Right hindlimb (tissue), 1 donor: ENCODE measurements around the gene MSLN.

Experiments used
- DNase-seq: peaks from one replicate; pipeline ENCODE4 v3.0.0-alpha.2; 2018

MSLN gene

GRCh38 chr16:723695-724094 is 36.8 kb upstream of the MSLN start:
- DNase-seq, result no peak

DNA sequence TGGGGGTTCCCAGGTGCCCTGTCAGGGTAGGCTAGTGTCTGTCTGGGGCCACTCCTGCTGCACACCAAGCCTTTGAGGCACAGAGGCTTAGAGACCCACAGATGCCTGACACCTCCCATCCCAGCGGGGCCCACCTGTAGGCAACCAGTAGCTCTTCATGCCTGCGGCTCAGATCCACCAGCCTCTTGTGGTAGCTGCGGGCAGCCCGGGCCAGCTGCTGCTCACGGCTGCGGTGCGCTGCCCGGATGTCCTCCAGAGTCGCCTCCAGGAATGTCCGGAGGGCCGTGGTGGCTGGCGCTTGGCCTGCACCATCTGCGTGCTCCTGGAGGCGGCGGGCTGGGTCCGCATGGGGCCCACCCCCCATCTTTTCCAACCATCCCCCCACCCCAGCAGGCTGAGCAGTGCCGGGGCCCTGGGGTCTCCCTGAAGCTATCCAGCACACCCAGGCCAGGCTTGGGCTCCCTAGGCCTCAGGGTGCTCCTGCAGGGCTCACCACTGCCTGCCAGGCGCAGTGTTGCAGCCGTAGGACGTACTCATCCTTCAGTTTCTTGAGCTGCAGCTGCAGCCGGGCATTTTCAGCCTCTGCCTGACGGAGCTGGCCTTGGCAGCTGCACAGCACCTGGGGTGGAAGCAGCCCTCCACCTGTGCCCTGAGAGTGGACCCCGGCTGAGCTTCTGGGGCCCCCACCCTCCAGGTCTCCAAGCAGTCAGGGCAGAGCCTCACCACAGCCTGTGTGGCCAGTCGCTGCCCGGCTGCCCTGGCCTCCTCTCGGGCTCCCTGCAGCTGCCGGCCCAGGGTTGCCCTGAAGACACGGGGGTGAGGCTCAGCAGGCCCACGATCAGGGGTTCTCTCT is 36.1 kb upstream of the MSLN start:
- no peak for DNase-seq

DNA sequence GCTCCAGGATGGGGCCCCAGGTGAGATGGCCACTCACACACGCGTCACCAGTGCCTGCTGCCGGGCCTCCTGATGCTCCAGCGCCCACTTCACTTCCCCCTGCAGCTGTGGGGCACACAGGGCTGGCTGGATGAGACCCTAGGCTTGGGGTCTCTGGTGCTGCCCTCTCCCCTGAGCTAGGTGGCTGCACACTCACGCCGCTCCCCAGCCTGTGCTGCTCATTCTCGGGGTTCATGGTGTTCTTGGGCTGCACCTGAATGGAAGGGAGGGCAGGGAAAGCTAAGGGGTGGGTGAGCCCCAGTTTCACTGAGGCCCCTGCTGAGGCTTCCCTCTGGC is 35.5 kb upstream of the MSLN start:
- DNase-seq, result no peak

DNA sequence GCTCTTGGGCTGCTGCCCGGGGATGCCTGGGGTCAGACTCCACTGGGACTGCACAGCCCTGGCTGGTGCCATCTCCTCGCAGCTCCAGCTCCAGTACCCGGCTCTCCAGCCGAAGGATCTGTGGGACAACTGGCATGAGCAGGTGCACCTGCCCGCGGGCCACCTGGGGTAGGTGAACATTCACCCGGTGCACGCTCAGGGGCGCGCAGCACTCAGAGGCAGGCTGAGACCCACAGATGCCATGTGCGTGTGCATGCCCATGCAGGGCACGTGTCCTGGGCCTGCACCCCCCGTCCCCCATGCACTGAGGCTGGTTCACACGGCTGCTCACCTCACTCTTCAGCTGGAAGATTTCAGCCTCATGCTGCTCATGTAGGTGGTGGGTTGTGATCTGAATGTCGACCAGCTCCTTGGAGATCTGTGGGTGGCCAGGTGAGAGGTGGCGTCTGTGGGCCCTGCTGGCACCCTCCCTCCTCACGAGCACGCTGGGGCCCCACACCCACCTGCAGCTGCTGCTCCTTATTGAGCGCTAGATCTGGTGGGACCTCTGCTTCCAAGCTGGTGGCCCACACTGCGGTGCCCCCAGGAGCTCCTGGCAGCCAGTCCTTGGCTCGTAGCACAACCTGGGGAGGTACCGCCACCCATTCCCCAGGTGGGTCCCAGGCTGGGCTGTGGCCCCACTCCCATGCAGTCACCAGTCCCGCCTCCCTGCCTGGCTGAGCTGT is 34.9 kb upstream of the MSLN start:
- no peak for DNase-seq

GRCh38 chr16:726188-726437 is 34.4 kb upstream of the MSLN start:
- DNase-seq, result no peak

DNA sequence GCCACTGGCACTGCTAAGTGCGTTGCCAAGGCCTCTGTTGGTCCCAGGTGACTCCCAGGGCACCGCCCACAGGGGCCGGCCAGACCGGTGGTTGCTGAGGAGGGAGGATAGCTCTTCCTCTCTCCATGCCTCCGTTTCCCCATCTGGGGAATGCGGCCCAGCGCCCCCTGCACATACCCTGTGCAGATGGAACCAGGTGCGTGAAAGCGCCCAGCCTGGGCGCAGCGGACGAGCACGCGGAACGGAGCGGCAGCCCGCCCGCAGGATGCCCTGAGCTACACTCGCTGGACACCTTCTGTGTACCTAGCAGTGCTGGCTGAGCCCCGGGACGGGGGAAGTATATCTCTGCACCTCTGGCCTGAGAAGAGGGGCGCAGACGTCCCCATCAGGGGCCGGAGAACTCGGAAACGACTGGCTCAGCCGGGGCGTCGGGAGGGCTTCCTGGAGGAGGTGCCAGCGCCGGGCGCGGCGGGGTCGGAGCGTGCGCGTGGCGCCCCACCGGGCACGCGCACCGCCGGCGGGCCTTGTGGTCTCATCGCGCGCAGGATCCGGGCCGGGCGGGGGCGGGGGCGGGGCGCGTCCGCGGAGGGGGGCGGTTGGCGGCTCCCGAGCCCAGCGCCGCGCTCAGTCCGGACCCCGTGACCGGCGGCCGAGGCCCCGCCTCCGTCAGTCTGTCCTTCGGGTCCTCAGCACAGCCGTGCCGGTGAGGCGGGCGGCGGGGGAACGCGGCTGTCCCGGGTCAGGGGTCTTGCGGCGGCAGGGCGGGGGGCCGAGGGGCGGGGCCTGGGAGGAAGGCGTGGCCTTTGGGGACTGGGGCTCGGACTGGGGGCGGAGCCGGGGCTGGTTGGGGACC is 33.9 kb upstream of the MSLN start, which contains the start of the genes CCDC78 and HAGHL:
Gene CCDC78, minus strand, starts transcription at position 6 of the 853 bp plus-strand sequence. CDS start 76 bp downstream, outside the sequence.
Gene HAGHL, plus strand, starts transcription at position 669 of the 853 bp plus-strand sequence. CDS start 404 bp downstream, outside the sequence.
- DNase-seq, result peak; percentile 63

DNA sequence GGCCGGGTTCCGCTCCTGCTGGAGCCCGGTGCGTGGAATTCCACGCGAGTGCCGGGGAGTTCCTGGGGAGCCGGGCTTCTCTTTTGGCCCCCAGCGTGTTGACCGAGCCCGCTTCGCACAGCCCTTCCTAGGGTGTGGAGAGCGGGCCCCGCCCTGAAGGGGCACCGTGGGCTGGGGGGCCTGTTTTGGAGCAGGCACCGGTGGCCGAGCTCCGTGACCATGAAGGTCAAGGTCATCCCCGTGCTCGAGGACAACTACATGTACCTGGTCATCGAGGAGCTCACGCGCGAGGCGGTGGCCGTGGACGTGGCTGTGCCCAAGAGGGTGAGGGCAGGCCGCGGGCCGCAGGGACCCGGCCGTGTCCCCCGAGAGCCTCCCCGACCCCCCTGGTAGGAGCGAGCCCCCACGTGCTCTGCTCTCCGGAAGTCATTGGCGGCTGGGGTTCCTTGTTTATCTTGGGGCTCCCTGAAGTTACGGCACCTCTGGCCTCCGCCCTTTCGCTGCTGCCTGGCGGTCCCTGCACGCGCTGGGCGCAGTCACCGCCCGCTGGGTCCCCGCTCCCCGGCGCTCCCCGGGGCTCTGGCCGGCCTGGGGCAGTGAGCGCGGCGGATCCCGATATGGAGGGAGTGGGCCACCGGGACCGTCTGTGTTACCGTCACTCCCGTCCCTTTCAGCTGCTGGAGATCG is 33.1 kb upstream of the MSLN start:
- no peak for DNase-seq

DNA sequence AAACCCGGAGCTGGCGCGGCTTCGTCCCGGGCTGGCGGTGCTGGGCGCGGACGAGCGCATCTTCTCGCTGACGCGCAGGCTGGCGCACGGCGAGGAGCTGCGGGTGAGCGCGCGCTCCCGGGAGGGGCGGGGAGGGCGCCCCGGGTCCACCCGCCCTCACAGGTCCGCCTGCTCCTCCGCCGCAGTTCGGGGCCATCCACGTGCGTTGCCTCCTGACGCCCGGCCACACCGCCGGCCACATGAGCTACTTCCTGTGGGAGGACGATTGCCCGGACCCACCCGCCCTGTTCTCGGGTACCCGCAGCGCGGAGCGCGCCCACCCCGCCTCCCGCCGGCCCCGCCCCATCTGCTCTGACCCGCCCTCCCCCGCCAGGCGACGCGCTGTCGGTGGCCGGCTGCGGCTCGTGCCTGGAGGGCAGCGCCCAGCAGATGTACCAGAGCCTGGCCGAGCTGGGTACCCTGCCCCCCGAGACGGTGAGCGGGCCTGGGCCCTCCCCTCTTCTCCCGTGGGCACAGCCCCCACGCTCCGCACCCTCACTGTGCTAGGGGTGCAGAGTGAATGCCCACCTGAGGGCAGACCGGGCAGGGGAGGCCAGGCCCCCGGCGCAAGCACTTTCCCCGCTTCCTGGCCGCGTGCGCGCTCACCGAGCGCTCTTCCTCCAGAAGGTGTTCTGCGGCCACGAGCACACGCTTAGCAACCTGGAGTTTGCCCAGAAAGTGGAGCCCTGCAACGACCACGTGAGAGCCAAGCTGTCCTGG is 32.2 kb upstream of the MSLN start:
- DNase-seq, result peak; percentile 72

- DNase-seq, result no peak
Measured at GRCh38 chr16:728890-729744, 31.4 kb upstream of the MSLN start.

GRCh38 chr16:729768-730665 is 30.5 kb upstream of the MSLN start:
- no peak for DNase-seq

DNA sequence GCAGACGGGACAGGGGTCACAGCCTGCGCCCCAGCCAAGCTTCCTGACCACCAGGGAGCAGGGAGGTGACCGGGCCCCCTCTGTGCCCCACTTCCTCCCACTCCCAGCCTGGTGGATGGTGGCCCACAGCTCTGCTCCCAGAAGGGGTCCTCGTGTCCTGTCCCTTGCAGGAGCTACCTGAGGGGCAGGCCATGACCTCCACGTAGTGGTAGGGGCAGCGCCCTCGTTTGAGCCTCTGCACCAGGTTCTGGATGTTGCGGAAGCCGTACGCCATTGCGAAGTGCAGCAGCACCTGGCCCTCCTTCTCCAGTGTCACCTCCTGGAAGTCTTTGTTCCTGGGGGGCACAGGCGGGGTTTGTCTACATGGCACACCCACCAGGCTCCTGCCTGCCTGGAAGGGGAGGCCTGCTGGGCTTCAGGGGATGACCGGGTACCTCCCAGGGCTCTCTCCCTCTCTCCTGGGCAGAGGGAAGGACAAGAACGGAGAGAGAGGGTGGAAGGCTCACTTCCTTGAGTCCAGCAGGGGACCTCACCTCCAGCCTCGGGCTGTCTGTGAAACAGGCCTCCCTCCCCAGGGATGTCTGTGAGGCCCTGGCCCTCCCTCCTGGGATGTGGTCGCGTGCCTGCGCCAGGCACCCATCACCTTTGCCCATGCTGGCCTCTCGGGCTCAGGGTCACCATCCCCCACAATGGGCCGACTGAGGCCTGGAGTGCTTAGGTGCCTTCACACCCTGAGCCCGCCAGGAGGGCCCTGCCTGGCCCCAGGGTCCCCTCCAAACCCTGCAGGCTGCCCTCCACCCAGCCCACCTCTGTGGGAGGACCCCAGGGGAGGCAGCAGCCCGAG is 29.6 kb upstream of the MSLN start:
- no peak for DNase-seq

- no peak for DNase-seq
Measured at GRCh38 chr16:732332-732731, 28.2 kb upstream of the MSLN start.

- no peak for DNase-seq
Measured at GRCh38 chr16:732936-733335, 27.6 kb upstream of the MSLN start.

DNA sequence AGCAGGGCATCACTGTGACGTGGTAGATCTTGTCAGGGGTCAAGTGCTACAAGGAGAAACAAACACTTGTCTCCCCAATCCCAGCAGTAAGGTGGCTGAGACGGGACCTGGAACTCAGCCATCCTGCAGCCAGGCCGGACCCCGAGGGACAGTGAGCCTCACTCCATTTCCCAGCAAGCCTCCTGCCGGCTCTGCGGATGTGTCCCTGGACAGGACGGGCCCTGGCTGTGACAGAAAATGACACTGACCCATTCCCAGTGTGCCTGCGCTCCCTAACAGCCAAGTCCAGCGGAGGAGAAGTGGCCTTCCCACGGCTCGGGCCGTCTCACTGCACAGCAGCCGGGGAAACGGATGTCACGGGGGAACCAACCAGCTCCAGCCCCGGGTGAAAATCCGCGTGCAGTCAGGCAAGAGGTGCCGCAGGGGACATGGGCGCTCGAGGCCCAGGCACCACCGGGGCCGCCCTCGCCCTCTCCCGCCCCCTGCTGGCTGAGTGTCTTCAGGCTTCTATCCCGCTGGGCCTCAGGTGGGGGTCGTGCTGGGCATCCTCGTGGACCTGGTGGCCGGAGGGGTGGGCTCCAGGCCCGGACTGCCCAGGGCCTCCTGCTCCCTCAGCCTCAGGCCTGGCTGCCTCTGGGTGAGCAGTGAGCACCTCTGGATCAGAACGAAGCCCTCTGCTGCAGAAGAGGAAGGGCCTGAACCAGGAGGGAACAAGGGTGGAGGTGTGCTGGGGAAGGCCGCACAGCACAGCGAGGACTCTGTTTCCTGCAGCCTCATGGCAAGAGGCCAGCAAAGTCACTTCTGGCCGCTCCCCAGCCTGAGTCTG is 26.9 kb upstream of the MSLN start:
- no peak for DNase-seq

- DNase-seq, result no peak
Measured at GRCh38 chr16:734208-734980, 26.1 kb upstream of the MSLN start.

DNA sequence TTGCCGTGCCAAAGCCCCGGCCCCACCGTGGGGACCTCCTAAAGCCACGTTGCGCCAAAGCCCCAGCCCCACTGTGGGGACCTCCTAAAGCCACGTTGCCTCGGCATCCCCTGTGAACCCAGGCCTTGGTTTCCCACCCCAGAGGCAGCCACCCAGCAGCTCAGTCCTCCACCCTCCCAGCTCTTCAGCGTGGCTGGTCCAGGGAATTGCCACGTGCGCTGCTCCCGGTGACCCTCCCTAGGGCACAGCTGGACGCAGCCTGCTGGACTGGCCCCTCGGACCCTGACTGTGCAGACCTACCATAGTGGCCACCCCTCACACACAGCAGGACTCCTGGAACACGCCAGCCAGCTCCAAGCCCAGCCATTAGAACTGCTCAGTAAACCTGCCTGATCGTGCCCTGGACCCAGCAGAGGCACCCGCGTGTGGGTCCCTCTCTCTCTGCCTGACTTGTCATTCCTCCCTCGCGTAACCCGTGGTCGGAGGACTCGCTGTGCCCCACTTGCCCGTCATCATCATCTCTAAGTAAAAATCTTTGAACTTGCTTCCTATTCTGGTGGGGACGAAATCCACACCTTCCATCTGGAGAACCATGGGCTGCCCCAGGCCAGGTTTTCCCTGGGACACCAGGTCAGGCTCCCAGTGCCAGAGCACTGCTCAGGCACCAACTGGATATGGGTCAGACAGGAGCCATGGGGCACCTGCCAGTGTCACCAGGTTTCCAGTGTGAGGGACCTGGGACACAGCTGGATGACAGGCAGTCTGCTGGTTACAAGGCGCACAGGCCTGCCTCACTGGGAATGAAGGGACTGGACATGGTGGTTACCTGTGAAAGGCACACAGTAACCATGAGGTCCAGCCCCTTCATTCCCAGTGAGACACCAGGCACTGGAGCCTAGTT is 25.3 kb upstream of the MSLN start:
- no peak for DNase-seq
